ENCODE data around the gene FBXW12.
"Not testable (repeated sequence)": the region's sequence is repeated elsewhere in the genome, so short reads cannot be mapped to it uniquely, and the experiment has no call there.

The FBXW12 gene

DNA sequence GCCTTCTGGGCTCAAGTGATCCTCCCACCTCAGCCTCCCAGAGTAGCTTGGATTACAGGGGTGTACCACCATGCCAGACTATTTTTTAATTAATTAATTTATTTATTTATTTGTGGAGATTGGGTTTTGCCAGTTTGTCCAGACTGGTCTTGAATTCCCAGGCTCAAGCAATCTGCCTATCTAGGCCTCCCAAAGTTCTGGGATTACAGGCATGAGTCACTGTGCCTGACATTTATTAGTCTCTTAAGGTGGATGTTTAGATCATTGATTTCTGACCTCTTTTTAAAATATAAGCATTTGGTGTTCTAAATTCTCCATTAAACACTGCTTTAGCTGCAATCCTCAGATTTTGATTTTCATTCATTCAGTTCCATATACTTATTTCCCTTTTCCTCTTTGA is 15.6 kb downstream of the FBXW12 start:
- no peak for DNase-seq

DNA sequence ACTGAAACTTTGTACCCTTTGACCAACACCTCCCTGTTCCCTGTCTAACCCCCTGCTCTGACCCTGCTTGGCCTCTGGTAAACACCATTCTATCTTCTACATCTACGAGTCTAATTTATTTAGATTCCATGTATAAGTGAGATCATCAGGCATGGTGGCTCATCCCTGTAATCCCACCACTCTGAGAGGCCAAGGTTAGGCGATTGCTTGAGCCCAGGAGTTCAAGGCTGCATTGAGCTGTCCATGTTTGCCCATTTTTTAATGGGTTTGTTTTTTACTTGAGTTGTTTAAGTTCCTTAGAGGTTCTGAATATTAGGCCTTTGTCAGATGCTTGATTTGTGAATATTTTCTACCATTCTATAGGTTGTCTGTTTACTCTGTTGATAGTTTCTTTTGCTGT is 16.9 kb downstream of the FBXW12 start:
- DNase-seq: no peak

DNA sequence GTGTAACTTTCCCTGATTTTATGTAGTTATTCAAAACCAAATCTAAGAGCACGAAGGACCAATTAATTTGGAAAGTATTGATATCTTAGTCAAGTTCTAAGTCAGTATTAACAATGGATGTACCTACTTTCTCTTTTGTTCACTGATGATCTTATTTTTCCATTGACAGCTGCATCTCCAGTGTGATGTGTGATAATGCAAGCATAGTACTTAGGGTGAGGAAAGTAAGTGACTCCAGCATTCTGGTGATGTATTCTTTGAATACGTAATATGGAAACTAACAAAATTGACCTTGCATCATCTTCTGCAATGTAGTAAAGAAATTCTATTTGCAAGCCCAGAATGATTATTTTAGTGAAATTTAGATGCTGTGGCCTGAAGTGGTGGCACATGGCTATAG is 22.4 kb downstream of the FBXW12 start:
- no peak for DNase-seq

DNA sequence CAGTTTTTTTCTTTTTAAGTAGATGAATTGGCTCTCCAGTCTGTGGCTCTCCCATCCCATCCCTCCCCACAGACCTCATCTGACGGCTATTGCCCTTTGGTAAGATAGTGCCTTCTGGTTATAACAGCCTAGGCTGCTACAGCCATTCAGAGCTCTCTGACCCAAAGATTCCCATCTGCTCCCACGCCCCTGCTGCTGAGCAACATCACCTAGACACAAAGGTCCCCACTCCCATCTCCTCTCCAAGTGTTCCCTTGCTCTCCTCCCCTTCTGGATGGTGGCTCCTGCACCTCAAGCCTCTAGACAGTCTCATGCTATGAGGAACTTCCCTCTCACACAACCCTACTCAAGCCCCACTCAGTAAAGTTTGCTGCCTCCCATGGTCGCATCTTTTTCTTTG is 23.7 kb downstream of the FBXW12 start:
- no peak for DNase-seq

DNA sequence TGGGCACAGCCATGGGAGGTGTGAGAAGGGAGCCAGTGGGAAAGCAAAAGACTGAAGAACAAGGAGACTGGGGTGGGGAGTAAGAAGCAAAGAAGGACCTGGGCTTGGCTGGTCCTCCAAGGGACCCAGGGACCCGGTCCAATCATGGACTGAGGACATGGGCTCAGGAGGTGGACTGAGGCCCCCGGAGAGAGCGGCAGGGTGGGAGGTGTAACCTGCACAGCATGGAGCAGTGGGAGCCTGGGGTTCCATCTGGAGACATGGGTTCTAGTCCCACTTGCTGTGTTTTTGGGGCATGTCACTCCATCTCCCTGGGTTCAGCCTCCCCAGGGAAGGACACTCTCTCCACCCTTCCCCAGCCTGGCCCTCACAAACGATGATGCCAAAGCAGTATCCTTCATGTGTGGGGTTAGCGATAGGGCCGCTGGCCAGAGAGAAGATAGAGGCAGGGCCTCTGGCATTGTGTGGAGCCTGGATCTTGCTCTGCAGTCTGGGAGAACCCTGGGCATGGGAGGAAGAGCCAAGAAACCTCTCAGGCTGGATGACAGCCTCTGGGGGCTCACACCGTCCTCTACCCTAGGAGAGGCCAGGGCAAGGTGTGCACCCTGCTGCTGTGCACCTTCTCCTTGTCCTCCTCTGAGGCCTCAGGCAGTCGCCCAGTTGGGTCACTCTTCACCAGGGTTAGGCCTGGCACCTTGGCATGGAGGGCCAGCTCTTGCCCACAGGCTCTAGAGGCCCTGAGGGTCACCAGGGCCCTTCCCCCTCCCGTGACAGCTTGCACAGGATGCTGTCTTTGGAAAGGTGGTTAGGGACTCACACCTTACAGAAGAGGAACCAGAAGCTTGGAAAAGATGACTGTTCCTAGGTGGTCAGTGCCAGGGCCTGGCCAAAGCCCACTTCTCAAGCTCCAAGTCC is 26.0 kb downstream of the FBXW12 start:
- no peak for DNase-seq

DNA sequence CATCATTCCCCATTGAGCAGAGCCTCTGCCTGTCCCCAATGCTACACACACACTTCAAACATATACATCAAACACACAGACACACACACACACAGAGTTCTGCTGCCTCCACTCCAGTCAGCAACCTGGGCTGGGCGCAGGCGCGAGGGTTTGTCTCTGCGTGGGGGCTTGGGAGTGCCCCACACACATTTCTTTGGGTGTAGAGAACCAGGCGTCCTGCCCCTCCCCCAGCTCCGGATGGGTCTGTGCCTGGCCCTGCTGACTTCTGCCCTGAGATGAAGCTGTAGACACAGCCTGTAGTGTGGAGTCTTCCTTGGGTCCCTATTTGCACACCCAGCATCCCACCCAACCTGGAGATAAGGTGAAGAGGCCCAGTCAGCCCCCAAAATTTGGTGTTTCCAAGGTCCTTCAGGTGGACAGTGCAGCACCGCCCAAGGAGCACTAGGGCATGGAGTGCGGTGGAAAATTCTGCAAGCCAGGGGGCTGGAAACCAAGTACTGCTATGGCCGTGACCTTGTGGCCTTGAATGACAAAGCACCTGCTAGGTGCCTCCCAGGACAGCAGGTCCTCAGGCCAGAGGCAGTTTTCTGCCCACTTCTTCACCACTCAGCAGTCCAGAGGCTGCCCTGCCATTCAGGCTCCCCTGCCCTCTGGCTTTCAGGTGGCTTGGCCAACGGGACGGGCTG is 26.8 kb downstream of the FBXW12 start:
- DNase-seq: no peak

DNA sequence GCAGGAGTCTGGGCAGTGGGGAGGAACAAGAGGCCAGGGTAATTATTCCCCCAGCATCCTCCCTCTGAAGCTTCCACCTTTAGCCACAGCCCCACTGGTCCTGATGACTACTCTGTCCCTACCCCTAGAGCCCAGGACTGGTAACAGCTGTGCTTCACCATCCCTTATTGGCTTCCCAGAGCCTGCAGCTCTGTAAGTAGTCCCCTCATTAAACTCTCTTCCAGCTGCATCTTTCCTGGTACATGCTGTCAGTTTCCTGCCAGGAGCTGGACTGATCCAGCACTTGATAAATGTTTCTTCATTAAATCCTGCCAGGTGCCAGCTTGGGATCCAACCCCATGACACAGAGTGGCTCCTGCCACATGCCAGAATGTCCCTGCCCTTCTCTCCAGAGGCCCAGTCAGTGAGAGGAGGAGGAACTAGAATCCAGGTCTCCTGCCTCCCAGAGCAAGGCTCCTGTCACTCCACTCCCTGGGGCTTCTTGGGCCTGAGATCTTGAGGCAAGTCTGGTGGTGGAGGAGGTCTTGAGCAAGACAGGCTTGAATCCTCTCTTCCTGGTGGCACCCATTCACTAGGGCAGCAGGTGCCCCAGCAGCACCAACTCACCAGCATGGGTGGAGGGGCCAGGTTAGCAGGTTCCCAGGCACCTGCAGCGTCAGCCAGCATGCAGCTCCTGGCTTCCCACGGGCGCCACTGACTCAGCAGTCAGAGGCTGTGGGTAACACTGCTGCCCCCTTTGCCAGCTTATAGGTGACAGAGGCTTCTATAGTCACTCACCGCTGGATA is 27.6 kb downstream of the FBXW12 start:
- no peak for DNase-seq

DNA sequence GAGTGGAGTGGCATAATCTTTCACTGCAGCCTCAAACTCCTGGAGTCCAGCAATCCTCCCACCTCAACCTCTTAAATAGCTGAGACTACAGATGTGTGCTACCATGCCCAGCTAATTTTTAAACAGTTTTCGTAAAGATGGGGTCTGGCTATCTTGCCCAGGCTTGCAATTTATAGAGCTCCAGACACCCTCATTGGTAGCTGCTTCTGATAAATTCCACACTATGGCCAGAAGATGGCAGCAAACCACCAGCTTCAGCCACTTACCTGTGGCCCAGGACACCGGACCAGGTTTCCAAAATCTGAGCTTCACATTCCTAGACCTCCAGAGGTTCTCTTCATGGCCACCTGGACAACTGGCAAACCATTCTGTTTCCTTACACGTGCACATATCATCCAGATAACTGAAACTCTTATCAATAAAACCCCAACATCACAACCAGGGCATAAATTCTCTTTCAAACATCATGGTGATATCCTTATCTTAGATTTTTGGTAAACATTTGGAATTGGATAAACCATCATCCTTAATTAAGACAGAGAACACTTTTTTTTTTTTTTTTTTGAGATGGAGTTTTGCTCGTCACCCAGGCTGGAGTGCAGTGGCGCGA is 28.9 kb downstream of the FBXW12 start:
- DNase-seq: peak; percentile 27

DNA sequence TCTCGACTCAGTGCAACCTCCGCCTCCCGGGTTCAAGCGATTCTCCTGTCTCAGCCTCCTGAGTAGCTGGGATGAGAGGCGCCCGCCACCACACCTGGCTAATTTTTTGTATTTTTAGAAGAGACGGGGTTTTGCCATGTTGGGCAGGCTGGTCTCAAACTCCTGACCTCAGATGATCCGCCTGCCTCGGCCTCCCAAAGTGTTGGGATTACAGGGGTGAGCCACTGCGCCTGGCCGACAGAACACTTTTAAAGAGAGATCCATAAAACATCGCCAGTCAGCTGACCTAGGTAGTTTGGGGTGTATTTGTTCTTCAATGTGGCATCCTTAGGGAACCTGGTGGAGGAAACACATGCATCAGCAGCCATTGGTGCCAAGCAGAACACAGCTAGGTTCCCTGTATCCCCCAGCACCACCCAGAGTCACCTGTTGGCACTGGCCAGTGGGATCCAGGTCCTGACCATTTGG is 29.4 kb downstream of the FBXW12 start:
- not testable (repeated sequence) for DNase-seq

DNA sequence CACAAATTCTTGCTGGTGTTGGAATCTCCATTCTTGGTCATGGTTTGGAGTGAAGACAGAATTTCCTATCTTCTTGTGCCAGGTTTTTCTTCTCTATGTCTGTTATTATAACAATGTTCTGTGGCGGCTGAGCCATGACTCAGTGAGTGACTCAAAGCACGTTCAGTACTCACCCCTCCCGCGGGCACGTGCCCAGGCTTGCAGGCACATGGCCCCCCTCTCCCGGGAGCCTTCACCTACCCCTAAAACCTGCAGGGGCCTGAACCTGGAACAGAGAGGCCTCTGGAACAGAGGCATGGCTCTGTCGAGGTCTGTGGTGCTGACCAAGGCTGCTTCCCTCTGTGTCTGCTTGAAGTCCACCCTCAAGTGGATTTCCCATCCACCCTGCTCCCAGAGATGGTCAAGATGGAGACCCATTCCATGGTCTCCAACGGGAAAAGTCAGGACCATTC is 30.3 kb downstream of the FBXW12 start:
- DNase-seq: peak; percentile 87

DNA sequence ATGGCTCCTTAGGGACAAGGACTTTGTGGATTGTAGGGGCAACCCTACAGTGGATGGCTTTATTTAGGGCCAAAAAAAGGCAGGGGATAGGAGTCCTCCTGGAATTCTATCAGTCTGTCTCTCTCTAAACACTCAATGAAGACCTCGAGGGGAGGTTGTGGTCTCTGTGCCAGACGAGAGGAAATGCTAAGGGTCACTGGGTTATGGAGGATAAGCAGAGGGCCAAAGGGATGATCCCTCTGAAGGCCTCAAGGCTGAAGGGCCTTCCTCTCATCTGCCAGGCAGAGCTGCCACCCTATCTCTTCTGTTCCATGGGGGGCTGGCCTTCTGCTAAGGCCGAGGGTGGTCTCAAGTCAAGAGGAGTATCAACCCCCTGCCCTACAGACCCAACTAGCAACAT is 30.9 kb downstream of the FBXW12 start:
- DNase-seq: no peak

DNA sequence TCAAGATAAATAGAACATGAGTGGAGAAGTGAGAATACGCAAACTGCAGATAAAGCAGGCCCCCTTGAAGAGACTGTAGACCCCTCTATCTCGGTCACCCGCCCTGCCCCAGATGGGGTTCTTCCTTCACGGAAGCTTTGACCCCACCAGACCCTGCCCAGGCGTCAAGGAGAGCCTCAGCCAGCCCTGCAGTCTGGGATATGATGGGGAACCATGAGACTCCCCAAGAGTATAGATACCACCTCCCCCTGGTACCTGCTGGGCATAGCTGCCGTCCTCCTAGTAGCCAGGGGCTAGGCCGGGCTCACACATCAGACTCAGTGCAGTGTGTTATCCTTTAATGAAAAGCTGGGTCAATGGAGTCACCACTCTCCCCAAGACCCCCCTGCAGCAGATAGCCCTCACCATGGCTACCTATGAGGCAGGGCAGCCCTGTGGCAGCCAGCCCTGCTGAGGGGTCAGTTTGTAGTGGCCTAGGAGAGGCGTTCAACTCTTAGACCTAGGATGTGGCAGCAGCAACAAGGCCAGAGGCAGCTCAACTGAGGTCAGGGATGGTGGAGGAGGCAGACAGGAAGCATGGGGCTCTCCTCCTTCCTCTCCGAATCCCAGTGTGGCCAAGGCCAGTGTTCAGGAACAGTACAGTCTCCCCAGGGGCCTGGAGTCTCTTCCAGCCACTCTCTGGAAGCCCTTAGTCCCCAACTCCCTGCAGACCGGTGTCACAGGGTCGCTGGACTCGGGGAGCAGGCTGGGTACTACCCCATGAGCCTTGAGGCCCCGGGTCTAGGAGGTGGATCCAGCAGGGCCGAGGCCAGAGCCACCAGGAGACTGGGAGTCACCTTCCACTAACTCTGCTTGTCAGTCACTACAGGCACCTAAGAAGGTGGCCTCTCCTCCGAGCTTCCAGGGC is 31.8 kb downstream of the FBXW12 start:
- DNase-seq: no peak

DNA sequence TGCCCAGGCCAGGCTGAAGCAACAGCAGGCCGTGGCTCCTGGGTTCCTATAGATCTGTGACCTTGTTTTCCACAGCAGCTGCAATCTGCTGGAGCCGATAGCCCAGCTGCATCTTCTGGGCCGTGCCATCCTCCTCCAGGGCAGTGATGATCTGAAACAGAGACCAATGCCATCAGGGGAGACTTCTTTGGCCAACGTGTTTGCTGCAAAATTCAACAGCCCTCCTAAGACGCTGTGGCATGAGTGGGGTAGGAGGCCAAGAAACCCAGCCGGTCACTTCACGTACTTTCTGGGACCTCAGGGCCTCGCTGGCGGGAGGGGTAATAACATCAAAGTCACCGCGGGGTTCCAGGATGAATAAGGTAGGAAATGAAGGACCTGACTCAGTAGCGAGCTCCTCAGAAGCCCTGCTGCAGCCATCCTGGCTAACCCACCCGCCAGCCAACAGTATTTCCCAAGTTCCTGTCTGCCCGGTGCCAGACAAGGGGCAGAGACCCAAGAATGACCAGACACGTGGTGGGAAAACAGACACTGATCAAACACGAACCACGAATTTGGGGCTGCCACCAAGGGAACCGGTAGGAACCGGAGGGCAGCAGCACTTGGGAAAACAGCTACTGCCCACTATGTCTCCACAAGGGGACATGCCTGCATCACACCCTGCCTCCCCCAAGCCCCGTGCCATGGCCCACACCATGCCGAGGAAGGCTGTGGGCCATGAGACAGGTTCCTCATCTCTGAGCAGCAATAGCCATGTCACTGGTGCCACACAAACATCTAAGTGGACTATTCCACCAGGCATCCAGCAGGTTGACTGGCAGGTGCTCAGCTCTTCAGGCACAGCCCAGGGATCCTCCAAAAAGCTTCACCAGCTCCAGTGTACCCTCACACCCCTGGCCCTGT is 32.7 kb downstream of the FBXW12 start:
- no peak for DNase-seq

DNA sequence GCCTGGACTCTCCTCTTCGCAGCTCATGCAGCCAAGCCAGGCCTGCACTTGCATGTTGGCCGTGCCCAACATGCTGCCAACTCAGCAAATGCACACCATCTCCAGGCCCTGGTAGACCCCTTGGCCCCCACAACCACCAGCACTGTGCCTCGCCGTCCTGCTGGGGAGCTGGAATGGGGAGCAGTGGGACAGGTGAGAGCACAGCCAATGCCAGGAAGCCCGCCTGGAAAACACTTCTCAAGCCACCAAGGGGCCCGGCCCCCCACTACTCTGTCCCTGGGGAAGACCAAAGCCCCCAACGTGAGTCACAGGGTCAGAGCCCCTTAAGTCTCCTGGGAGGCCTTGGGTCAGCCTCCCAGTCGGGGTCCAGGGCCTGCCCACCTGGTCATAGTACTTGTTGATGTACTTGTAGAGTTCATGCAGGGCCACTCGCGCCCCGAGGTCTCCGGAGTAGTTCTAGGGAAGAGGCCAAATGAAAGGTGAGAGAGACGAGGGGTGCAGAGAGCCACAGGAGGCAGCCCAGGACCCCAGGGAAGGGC is 33.4 kb downstream of the FBXW12 start:
- no peak for DNase-seq

DNA sequence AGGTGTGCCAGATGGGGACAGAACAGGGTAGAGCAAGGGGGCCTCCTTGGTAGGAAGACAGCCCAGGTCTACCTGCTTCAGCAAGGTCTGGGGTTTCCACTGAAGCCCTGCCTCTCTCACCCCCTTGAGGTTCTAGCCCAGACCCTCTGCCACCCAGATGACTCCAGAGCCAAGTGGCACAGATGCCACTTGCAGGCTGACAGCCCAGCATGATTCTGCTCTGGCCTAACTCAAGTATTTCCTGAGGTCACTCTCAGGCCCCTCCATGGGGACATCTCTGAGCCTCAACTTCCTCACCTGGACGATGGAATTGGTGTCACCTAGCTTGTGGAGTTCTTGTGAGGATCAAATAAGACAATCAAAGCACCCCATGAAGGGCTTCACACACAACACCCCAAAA is 34.0 kb downstream of the FBXW12 start:
- no peak for DNase-seq

DNA sequence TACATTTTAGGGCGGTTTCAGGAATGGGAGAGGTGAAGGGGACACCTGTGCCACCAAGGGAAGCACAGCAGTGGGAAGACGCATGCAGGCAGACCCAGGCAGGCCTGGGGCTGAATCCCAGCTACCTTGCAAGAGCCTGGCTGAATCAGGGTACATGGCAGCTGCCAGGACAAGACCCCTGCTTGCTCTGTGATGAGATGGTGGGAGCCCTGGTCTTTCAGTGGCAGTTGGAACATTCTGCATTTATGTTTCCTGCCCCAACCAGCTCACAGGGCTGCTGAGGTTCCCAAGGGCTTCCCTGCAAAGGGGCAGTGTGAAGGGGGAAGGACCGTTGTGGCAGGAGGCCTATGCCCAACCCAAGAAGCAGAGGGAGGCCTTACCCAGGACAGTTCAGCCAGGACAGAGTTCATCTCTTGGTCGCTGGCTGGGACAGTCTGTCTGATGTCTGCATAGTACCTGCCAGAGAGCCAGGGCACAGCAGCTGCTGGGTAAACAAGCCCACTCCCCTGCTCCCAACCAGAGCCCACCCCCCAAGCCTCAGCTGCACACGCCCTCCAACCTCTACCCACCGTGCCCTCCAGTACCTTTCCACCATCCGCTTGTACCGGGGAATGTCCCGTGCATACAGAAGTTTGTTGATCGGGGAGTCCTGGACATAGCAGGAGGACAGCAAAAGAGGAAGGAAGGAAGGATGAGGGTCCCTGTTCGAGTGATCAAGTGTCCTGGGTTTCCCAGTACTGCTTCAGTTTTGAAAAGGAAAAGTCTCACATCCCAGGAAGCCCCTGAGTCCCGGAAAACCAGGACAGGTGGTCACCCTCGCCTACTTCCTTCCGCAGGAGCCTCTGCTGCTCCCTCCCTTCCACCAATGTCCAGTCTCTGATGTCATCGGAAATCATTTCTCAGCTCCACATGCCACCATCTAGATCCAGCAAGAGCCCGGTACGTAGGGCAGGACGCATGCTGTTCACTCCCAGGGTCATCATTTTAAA is 34.7 kb downstream of the FBXW12 start:
- no peak for DNase-seq

DNA sequence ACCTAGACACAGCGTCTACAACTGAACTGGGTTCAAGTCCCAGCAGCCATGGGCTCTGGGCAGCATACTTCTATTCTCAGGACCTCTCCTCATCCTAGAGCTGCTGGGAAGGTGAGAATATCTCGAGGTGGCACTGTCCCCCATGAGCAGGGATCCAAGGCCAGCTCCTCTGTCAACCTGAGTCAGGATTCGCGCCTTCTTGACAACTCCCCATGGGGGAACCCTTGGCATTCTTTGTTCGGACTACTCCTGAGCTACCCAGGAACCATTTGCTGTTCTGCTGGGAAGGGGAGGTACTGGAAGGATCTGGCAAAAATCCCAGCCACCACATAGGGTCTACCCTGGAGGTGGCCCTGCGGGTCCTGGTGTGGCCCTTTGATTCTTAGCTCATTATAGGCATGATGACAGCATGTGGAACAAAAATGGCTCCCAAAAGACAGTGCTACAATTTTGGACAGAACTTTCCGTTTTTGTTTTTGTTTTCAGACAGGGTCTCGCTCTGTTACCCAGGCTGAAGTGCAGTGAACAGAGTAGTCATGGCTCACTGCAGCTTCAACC is 35.6 kb downstream of the FBXW12 start:
- DNase-seq: no peak

DNA sequence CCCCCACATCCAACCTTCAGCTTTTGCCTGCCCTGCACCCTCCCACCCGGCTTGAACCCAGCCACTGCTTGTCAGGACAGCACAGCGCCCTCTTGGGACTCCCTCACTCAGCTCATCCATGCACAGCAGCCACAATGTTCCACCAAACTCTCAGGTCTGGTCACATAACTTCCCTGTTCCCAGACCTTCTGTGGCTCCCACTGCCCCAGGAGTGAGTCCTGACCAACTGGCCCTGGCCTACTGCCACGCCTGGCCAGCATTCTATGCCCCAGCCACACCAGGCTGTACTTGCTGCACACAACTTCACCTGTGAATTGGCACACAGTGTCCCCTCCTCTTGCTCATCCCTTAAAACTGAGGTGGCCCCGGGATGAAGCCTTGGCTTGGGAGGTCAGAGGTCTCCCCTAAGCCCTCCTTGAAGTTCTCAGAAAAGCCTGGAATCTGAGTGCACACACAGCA is 36.8 kb downstream of the FBXW12 start:
- DNase-seq: no peak
